CD4-positive, alpha-beta T cell treated with Interleukin-1 beta for 1 hour (primary cell): Measurements from ENCODE around the gene HS6ST1.

ENCODE experiments used
- DNase-seq, 2 donors: peaks; one replicate each; pipeline ENCODE4 v3.0.0-alpha.2; 2020 to 2022

The HS6ST1 gene, protein sequence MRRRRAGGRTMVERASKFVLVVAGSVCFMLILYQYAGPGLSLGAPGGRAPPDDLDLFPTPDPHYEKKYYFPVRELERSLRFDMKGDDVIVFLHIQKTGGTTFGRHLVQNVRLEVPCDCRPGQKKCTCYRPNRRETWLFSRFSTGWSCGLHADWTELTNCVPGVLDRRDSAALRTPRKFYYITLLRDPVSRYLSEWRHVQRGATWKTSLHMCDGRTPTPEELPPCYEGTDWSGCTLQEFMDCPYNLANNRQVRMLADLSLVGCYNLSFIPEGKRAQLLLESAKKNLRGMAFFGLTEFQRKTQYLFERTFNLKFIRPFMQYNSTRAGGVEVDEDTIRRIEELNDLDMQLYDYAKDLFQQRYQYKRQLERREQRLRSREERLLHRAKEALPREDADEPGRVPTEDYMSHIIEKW

DNA sequence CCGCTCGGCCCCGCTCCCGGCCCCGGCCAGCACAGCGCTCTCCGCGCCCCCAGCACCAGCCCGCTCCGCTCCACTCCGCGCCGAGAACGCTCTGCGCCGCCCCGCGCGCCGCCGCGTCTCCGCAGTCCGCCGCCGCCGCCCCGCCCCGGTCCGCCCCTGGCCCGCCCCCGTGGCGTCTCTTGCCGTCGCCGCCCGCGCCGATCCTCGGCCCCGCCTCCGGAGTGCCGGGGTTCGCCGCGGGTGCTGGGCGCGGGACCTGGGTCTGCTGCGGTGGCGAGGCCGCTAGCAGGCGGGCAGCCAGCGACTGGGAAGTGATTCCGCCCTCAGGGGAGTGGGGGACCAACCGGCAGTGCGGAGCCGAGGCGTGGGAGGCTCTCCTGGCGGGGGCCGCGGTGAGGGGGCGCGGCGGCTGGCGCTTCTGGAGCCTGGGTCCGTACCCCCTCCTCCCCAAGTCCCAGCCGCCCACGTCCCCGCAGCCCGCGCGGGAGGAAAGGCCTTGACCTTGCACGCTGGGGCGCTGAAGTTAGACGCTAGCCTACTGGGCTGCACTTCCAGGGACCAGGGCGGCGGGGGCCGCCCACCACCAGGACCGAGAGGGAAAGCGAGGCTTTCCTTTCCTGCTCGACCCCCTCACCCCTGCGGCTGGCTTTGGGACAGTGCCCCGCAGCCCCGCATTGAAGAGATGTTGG is at the start of gene HS6ST1:
TSS of gene HS6ST1 (minus strand) at position 93 of the 689 bp plus-strand sequence. CDS start 305 bp downstream, outside the sequence.
- DNase-seq, result peak; percentile 87 to 91

DNA sequence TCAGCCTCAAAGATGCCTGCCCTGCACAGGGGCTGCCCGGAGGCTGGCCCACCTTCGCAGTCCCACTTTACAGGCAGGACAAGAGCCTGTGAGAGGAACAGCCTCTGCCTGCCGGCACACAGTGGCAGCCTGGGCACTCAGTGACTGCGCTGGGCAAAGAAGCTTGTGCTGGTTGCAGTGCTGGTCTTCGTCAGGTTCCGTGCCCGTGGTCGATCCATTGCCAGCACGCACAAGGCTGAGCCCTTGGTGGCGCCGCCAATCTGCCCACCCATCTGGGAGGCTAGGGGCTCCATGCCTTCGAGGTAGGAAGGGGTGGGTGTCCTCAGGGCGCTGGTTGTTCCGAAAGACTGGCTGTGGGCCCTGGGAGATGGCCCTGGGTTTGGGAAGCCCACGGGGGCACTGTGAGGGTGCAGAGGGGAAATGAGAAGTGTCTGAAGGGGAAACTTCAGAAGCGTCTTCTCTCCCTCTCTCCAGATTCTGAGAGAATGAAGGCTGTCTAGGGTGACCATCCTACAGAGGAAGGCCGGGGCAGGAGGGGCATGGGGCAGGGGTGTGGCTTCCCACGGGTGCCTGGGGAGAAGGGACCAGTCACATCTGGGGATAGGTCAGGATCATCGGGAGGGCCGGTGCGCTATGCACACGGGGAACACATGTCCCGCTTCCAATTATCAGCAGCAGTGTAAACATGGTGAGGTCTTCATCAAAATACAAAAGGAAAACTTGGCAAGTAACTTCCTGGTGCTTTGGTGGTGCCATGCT is 49.1 kb upstream of the HS6ST1 start:
- no peak for DNase-seq

DNA sequence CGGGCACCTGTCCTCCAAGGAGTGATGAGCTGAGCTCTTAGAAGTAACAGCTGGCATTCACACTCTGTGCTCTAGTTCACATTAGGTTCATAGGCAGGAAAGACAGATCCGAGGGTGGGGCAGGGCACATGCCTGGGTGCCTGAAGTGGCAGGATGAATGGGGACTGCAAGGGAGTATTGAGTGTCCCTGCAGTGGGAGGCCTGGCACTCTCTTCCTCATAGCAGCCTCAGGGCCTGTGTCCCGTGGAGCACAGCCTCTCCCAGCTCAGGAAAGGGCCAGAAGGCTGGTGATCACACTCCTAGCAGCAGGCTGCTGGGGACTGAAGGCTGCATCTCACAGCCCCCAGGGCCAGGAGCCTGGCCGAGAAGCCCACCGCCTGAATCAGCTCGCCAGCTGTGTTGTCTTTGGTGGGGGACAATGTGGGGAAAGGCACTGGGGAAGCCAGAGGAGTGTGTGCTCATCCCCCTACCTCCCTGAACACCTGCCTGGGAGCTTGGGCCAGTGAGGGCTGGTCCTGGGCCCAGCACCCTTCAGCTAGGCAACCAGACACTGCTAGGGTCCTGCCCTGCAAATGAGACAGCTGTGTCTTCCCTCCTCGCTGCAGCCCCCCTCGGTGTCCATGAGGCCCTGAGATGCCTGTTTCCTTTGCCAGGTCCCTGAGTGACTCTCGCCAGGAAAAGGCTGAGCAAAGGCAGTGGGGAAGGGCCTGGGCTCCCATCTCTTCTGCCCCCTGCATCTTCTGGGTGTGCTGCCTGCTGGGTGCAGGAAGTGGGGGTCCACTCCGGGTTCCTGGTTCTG is 48.2 kb upstream of the HS6ST1 start:
- no peak for DNase-seq

DNA sequence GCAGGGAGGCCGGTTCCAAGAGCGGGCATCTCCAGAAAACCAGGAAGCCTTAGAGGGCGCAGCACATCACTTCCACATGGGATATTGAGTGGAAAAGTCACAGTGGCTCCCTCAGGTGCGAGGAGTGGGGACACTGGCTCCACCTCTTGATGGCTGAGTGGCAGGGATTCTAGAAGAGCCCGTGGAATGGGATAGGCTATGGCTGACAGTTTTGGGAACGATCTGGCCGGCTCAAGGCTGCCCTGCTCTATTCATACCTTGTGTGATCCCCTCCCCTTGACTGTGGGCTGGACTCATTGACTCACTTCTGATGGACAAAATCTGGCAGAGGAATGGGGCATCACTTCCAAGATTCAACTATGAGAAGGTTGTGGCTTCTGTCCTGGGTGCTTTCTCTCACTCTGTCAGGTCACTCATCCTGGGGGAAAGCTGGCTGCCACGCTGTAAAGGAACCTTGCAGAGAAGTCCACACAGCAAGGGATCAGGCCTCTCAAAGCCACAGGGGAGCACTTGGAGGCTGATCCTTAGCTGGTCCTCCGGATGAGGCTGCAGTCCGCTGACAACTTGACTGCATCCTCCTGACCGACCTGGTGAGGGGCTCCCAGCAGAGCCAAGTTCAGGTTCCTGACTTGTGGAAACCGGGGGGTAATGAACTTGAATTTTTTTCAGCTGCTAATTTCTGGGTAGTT is 46.7 kb upstream of the HS6ST1 start:
- no peak for DNase-seq

DNA sequence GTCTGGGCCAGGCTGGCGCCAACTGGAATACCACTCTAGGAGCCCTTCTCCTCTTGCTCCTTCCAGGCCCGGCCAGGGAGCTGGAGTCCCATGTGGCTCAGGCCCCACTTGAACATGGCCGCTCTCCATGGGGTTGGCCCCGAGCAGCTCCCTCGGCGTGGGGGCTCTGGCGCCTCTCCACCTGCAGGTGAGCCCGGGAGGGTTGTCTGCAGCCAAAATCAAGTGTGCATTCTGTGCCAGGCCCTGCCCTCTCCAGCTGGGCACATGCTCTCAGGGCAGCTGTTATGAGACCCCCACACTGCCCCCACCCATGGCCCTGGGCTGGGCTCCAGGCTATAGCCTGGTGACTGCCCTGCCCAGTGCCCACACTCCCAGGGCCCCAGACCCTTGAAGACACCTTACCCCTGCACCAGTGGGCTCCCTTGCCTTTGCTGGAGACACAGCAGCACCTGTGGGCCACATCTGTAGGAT is 45.8 kb upstream of the HS6ST1 start:
- no peak for DNase-seq

DNA sequence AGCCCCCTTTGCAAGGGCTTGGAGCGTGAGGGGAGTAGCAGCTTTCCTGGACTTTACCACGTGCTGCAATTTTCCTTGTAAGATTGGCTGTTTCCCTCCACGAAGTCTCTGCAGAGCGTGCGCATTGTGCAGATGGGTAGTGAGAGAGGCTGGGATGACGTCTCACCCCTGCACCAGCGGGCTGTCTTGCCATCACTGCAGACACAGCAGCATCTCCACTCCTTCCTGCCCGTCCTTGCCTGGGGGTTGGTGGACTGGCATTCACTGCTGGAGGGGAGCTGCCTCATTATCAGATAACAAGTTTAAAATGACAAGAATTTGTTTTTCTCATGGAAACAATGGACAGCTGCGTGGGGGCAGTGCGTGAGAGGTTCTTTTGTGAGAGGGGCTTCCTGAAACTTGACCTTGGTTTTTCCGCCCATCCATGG is 45.3 kb upstream of the HS6ST1 start:
- DNase-seq, result no peak

DNA sequence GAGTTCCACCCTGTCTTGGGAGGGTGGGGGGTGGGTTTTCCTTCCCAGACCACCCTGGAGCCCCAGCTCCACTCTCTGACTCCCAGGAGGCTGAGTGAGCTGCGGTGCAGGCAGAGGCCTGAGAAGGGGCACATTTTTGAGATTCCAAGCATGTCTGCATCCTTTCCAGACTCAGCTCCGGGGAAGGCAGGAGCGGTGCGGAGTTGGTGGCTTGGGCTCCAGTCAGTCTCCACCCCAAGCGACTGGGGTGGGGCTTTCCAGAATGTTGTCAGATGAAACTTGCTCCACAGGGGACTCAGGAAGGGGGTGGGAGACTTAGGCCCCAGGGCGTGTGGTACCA is 44.2 kb upstream of the HS6ST1 start:
- DNase-seq, result no peak

DNA sequence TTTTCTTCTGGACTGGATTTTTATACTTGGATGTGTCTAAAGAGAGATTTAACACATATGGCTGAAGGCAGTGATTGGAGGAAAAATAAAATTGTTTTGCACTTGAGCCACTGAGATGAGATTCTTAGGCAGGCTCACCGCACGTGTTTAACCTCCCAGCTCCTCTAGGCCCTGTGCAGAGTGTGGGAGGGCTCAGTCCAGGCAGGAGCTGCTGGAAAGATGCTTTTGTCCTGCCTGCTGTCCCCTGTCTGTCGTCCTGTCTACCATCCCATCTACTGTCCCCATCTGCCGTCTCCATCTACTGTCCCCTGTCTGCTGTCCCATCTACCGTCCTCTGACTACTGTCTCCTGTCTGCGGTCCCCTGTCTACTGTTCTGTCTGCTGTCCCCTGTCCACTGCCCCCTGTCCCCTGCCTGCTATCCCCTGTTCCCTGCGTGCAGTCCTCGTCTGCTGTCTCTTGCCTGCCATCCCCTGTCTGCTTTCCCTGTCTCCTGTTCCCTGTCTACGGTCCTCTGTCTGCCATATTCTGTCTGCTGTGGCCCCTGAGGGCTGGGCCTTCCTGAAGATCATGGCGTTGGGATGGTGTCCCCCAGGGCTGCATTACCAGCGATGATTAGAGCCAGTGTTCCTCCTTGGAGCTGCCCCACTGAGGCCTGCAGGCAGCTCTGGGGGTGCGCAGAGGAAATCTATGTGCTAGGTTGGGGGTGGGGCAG is 43.7 kb upstream of the HS6ST1 start:
- no peak for DNase-seq

DNA sequence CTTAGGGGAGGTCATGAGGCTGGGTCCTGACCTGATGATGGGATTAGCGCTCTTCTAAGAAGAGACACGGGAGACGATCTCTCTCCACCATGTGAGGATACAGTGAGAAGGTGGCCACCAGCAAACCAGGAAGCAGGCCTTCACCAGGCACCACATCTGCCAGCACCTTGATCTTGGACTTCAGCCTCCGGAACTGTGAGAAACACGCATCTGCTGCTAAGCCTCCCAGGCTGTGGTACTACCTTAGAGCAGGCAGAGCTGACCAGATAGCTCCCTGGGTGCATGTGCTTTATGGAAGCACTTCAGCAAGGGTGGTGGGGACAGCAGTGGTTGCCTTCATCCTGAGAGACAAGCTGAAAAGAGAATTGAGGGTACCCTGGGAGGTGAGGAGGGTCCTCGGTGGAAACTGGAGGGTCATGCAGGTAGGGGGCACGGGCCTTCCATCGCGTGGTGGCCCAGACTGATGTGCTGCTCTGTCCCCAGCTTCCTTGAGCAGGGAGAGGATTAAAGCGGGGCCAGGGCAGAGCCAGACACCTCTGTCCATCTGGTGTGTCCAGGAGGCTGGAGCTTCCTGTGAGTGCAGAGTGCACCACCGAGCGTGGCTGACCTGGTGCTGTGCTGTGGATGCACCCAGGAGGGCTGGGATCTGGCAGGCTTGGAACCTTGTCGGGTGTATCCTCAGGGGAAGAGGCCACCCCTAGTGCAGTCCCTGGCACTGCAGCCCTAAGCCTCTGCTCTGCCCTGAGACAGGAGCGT is 42.9 kb upstream of the HS6ST1 start:
- DNase-seq, result no peak

DNA sequence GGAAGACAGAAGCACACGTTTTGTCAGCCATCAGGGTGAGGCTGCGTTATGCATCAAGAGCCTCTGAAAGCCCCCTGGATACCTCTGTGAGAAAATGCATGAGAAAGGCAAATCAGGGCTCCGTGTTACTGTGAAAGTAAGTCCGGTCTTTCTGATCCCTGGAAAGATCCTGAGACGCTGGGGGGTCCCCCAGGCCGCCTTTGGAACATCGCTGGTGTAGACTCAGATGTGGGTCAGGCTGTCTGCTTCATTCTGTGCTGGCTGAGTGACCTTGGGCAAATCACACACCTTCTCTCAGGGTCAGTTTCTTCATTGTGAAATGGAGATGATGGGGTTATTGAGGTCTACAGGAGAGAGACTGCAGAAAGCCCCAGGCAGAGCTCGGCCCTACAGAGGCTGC is 42.0 kb upstream of the HS6ST1 start:
- DNase-seq, result no peak

DNA sequence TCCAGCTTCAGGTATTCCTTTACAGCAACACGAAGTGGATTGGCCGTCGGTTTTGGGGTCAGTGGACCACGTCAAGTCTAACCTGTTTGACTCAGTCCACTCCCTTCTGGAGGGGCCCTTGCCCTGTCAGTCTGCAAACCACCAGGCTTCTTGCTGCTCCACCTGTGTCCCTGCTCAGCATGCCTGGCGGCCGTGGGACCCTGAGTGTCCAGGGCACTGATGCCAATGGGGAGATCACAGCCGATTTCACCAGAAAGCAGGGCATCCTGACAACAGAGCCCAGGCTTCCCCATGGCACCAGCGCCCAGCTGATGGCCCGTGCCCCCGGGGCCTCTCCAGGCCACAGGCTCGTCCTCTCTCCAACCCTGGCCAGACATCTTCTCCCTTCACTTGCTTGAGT is 41.2 kb upstream of the HS6ST1 start:
- DNase-seq, result no peak

DNA sequence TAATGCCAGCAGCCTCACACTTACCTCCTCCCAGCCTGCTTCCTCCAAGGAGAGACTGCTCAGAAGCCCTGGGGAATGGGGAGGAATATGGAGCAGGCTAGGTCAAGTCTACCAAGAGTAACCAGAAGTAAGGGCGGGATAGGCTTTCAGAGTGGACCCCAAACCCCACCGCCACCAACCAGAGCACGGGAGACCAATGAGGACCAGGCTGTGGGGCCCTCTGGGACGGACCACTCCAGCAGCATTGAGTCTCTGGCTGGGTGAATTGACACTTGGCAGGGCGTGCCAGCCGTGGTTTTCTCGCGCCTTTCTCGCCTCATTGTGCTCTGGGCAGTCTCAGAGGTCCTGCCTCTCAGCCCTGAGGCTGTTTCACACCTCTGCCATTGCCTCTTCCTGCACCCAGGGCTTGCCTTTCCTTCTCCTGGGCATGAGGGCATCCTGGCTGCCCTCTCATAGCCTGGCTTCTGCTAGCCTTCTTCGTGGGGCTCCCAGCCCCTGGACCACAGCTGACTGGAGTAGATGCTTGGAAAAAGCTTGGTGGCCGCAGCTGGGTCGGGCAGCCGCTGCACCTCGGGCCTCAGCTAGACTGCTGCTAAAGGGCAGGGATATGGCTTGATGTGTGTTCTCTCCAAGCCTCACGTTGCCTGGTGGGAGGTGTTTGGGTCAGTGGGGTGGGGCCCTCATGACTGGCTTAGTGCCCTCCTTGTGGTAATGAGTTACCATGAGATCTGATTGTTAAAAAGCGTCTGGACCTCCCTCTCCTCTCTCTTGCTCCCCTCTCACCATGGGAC is 40.5 kb upstream of the HS6ST1 start:
- DNase-seq, result no peak

DNA sequence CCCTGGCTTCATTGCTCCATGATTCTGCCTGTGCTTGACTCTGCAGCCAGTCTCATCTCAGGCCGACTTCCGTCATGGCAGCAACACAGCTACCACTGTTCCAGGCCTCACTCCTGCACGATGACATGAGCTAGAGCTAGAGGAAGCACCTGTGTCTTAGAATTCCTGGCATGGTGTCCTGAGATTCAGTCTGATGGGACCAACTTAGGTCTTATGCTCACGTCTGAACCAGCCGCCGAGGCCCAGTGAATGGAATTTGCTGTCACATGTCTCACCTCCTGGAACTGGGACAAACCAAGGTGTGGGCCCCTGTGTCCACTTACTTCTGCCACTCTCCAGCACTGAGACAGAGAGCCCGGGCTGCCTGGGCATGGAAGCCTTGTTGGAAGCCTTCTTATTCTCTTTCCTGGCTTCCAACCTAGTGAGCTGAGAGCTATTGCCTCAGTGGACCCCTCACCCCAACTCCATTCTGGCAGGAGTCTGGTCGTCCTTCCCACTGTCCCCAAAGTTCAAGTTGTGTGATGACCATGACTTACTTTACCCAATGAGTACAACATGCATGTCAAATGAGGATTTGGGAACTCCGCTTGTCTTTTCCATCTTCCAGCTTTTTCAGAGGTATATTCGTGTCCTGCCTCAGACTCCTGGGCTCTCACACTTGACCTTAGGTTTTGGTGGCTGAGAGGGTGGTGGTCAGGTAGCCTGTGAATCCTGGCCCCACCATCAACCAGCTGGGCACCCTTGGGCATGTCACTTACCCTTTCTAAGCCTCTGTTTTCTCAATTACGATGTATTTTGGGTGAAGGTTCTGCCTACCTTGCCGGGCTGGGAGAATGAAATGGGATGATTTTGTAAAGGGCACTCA is 39.1 kb upstream of the HS6ST1 start:
- no peak for DNase-seq

DNA sequence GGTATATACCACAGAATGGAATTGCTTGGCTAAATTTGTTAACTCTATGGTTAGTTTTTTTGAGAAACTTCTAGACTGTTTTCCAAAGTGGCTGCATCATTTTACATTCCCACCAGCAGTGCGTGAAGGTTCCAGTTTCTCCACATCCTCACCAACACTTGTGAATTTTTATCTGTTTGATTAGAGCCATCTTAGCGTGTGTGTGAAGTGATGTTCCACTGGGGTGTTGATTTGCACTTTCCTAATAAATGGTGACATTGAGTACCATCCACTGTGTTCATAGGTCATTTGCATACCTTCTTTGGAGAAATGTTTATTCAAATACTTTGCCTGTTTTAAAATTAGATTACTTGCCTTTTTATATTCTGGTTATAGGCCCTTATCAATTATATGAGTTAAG is 37.5 kb upstream of the HS6ST1 start:
- DNase-seq, result no peak

DNA sequence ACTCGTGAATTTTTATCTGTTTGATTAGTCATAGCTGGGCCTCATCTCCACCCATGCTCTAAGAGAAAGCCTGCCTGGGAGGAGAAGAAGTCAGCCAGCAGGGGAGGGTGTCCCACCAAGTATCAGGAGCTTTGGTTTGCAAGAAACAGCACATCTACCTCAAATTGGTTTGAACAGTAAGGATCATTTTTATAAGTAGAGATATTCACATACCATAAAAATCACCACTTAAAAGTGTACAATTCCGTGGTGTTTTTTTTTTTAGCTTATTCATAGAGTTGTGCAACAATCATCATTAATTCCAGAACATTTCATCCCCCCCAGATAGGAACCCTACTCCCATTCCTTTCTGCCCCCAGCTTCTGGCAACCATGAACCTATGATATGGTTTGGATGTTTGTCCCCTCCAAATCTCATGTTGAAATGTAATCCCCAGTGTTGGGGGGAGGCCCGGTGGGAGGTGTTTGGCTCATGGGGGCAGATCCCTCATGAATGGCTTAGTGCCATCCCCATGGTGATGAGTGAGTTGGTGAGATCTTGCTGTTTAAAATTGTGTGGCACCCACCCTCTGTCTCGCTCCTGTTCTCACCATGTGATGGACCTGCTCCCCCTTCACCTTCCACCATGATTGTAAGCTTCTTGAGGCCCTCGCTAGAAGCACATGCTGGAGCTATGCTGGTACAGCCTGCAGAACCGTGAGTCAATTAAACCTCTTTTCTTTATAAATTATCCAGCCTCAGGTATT is 36.2 kb upstream of the HS6ST1 start:
- DNase-seq, result no peak

DNA sequence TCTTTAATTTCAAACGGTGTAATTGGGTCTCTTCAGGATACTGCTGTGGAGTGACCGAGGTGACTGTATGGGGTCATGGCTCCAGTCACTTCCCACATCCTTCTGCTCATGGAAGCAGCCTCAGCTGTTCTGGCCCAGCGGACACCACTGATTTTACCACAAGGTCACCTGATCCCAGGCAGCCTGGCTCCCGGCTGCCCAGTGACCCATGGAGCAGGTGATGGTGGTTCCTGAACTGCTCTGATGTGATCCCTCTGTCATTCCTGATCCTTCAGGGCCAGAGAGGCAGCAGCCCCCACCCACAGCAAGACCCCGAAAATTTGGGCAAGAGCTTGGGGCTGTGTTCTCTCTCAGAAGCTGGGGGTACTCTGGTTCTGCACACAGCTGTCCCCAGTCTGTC is 35.5 kb upstream of the HS6ST1 start:
- no peak for DNase-seq

DNA sequence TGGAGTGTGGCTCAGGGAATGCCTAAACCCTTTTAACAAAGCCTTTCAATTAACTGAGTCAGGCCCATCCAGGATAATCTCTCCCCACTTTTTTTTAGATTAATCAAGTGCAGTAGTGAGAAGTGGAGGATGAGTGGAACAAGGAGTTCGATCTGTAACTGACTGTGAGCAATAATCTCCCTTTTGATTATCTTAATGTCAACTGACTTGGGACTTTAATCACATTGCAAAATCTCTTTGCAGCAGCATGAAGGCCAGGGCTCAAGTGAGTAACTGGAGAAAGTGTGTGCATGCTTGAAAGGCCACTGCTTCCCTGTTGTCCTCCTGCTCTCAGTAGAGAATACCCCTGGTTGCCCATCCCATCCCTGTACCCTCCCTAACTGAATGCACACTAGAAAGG is 32.1 kb upstream of the HS6ST1 start:
- no peak for DNase-seq

DNA sequence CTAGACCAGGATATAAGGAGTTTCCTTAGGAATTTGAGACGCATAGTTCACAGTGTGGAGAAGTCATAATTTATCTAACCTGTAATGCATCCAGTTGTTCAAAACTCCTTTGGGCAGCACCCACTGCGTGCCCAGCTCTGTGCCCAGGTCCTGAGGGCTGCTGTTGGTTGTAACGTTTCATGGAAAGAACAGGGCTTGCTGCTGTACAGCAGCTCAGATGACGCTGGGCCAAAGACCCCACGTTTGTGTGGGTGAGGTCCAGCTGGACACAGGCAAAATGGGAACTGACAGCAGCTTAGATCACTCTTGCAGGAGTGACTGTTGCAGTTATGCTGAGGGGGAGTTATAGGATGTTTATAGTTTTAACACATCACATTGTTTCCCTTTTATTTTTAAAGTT is 30.0 kb upstream of the HS6ST1 start:
- no peak for DNase-seq
